Suppressor macrophage treated with lipopolysaccharide for 1 hour (primary cell): Measurements from ENCODE around the gene GPATCH3.
"Not testable (repeated sequence)": the region's sequence is repeated elsewhere in the genome, so short reads cannot be mapped to it uniquely, and the experiment has no call there.

Experiments used
- DNase-seq, 3 donors: peaks; one replicate each; pipeline ENCODE4 v3.0.0-alpha.2; 2020 to 2022

GPATCH3 gene

GRCh38 chr1:26912147-26912490 lies 11.9 kb upstream of the GPATCH3 start:
- no peak for DNase-seq

- DNase-seq, result no peak
Measured at GRCh38 chr1:26911399-26912146, 11.3 kb upstream of the GPATCH3 start.

DNA sequence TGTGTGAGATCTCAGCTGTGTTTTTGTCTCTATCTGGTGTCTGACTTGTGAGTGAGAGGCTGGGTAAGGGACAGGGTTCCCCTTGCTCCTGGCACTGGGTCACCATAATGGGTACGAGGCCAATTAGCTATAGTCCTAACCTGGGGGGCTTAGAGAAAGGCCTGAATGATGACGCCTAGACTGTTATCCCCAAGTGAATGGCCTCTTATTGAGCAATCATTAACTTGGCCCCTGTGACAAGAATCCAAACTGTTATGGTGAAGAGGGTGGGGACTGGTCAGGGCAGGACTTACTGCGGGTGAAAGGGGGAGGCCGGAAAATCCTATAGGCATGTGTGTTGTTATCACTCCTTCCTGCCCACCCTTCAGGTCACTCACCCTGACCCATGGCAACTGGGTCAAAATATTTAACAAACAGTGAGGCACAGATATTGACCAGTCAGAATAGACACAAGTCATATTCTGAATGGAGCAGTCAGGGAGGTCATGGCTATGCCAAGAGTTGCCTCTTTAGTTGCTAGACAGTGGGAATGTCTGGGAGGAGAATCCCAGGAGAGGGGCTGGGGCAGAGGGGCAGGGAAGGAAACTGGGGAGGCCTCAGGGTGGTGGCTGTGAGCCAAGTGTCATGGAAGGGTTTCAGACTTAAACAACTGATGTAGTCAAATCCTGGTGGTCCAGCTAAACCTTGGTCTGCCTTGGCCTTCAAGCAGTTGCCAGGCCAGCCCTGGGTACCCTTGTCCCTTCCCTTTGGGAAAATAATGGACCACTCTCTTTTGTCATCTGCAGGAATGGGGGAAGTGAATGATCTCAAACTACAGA lies 10.3 kb upstream of the GPATCH3 start:
- no peak for DNase-seq

DNA sequence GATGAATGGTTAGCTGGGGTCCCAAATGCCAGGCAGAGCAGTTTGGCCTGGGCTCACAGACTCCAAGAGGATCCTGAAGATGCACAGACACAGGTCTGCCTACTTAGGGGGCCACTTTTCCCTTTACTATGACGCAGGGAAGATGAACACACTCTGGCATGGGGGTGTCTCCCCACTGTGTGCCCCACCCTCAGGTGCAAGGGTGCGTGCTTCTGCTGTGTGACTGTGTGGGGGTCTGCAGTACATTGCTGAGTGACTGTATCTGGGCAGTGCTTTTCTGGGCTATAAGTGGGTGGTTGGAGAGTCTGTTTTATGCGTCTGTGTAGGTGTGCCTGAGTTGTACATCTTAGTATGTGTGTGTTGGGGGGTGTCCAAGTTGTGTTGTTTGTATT lies 9.7 kb upstream of the GPATCH3 start:
- DNase-seq, result no peak

- DNase-seq, result peak in 1 of 3 donors; percentile 16
Measured at GRCh38 chr1:26907071-26907917, 7.0 kb upstream of the GPATCH3 start.

- no peak for DNase-seq
Measured at GRCh38 chr1:26900815-26901511, 696 bp upstream of the GPATCH3 start.

- DNase-seq, result no peak
Measured at GRCh38 chr1:26897351-26897750, 2.9 kb downstream of the GPATCH3 start.

GRCh38 chr1:26894263-26894662 lies 6.0 kb downstream of the GPATCH3 start:
- no peak for DNase-seq

DNA sequence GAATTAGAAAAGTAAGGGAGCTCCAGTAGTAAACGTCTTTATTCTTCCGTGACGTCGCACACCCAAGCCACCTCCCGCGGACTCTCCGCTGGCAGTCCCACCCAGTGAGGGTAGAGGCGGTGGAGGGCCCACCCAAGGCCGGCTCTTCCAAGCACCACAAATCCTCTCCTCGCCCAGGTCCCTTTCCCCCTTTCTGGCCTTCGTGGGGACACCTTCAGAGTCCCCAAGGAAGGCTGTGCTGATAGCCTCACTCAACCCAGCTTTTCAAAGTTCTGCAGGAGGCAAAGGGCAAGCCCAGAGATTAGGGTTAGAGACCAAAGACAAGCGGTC lies 9.8 kb downstream of the GPATCH3 start:
- no peak for DNase-seq

DNA sequence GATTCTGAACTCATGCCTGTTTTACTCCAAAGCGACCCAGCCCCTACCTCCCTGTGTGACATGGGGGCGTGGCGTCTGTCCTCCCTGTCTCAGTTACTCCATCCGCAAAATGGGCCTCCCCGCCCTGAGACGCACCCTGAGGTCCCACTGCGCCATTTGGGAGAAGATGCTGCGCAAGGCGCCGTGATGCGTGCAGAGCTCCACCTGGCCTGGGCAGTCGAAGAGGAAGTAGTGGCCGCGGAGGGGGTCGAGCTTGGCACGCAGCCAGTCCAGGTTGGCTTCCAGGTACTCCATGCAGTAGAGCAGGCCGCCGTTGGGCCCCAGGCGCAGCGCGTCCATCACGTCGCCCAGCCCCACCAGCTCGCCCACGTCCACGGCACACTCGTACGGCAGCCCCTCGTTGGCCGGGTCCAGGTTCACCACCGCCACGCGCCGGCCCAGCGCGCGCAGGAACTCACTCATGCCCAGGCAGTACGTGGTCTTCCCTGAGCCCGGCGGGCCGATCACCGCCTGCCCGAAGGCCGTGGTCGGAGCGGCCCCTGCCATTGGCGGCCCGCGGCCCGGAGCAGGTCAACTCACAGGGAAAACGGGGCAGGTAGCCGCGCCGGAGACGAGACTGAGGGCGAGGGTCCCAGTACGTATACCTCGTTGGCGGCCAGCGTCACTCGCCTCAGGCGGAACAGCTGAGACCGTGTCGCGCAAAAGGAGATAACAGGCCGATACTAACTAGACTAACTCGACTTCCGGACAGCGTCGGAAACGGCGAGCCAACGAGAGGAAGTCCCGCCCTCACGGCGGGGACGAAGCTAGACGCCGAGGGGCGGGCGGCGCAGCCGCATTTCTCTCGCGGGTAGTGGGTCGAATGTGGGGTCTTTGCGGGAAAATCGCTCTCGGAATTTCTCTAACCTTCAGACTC lies 10.5 kb downstream of the GPATCH3 start, which contains the start of gene GPN2:
TSS of gene GPN2 (minus strand) at position 733 of the 916 bp plus-strand sequence. CDS start at position 546, 187 bp downstream.
- DNase-seq, result peak; percentile 75 to 88 (median 81)

DNA sequence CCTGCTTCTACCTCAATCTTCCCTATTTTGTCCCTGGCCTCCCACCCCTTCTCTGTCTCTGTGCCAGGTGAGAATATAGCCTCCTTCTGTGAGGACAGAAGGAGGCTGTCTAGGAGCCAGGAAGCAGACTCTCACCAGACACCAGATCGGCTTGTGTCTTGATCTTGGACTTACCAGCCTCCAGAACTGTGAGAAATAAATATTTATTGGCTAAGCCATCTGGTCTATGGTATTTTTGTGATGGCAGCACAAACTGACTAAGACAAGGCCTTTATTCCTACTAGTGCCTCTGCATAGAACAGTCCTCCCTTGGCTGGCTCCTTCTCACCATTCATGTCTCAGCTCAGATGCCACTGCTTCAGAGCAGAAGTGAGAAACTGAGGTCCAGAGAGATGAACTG lies 12.0 kb downstream of the GPATCH3 start:
- no peak for DNase-seq

DNA sequence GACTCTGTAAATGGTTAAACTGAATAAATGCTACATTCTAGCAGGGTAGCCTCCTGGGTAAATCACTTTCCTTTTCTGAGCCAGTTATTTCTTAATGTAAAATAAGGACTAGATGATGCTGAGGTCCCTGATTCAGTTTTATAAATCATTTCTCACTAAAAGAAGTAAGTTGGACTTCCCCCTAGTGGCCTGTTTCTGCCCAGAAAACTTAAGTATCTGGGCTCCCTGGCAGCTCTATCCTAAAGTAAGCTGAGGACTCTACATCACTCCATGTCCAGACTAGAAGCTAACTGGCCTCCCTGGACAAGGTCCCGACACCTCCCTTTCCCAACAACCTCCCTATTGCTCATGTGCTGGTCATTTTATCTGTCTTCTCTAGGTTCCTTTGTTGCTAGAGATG lies 13.1 kb downstream of the GPATCH3 start:
- DNase-seq, result peak; percentile 48 to 53 (median 52)

DNA sequence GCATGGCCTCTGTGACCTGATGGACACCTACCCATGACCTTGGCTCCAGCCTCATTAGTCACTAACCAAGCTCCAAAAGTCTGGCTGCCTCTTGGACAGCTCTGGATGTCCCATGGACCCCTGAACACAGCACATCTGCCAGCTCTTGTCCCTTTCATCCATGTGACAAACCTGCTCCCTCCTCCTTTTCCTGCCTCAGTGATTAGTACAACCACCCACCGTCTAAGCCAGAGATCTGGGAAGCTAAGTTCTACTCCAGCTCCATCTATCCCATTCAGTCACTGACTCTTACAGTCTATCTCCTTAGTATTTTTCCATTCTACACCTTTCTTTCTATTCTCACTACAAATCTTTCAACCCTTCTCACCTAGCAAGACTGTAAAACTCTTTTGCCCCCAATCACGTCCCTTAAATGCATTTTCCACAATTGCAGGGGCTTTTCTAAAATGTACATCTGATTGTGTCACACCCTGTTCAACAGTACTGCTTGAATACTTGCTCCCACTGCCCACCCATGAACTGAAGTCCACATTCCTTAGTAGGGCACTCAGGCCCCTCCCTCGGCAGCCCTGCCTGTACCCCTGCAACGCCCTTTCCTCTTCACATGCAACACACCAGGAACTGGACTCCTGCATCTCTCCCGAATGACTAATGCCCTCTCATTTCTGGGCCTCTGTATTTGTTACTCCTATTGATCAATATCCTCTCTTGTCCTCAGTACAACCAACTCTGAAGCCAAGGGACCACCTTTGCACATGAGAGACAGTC lies 17.4 kb downstream of the GPATCH3 start:
- no peak for DNase-seq

GRCh38 chr1:26881611-26882010 lies 18.7 kb downstream of the GPATCH3 start:
- DNase-seq, result not testable (repeated sequence)

DNA sequence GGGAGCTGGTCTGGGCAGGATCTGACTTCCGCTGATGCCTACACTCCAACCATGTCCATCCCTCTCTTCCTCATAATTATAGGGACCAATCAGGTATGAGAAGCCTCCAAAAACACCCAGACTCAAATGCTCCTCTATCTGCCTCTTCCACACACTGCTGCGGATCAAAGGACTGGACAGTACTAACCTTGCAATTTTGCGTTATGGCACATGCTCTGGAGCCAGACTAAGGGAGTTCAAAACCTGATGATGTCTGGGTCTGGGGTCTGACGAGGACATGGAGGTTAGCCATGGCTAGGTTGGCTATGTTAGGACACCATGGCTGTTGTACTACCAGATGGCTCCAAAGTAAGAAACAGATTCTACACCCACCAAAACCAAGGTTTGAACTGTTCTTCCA lies 20.5 kb downstream of the GPATCH3 start:
- no peak for DNase-seq

GRCh38 chr1:26877326-26877725 lies 22.9 kb downstream of the GPATCH3 start:
- DNase-seq, result no peak

DNA sequence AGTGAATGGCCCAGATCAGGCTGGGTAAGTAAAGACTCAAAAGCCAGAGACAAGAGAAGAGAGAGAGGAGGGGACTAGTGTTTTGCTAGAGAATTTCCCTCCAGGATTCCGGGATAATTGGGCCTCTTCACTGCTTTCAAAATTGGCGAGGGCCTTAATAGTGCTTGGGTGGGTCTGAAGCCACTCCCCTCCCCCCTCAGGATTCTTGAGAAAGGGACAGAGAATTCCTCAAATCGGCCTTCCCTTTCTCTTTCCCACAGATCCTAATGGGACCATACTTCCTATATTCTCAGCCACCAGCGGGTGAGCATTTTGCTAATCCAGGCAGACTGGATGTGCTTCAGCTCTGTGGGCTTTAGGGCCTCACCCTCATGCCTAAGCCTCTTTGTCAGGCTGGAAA lies 25.4 kb downstream of the GPATCH3 start:
- no peak for DNase-seq

DNA sequence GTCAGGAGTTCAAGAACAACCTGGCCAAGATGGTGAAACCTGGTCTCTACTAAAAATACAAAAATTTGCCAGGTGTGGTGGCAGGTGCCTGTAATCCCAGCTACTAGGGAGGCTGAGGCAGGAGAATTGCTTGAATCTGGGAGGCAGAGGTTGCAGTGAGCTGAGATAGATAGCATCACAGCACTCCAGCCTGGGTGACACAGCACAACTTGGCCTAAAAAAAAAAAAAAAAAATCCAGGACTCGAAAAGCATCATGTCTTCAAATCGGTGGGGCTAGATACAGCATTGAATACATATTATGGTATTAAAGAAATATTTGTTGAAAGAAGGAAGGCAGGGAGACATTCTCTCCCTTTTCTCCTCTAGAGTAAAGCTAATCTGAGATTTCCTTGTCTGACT lies 27.2 kb downstream of the GPATCH3 start:
- DNase-seq, result not testable (repeated sequence)

DNA sequence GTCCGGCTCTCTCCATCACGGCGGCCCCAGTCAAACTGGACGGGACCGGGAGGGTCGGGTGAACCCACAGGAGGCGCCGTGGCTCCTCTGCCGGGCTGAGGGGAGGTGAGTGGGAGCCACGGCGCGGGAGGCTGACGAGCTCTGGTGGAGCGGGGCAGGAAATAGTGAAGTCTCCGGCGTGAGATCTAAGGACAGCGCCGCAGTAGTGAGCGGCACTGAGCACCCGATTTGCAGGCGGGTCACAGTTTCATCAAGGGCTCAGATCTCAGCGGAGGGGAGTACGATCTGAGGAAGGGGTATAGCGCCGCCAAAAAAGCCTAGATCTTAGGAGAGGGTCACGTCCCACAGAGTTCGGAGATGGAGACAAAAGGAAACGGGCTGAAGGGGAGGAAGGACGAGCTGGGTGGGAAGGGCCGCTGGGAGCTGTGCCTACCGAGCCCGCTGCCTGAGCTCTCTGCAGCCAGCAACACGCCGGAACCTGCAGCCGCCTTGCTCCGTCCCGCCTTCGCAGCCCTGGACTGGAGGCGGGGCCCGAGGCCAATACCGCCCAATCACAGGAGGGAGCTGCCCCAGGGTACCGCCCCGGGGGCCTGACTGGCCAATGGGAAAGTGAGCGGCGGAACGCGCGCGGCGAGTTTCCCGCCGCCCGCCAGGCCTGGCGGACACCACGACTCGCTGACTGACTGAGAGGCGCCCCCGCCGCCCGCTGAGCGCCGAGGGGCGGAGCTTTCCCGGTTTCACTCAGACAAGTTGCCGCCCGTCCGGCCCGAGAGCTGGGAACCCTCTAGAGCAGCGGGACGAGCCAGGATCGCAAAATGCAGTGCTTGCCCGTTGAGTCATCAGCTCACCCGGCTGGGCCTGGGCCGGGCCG lies 35.4 kb downstream of the GPATCH3 start:
- peak; percentile 98 to 99 (median 99) for DNase-seq

- DNase-seq, result no peak
Measured at GRCh38 chr1:26863685-26864077, 36.6 kb downstream of the GPATCH3 start.
